Left cardiac atrium (tissue), 4 donors: ENCODE measurements around the gene OR56B4. TPM values are rescaled to one million over a fixed set of nuclear protein-coding genes. Genes with fewer than 3 reads are reported as not detected.
"Not testable (repeated sequence)": the region's sequence is repeated elsewhere in the genome, so short reads cannot be mapped to it uniquely, and the experiment has no call there.

Experiments
- ATAC-seq, 2 donors: fragments of 200-7000 bp; cut with Tn5 transposase; one replicate each; pipeline ENCODE4 v1.9.1; 2020; ENCODE audit warnings: mild to moderate bottlenecking in 2 of 2, moderate library complexity in 2 of 2
- DNase-seq: peaks from one replicate; pipeline ENCODE4 v3.0.0-alpha.2; 2020
- intact Hi-C, 2 donors: fragments of 100-400 bp; cut with DNase I; formaldehyde crosslinking; loops; one replicate each; pipeline versions ENCODE4 v1.14.1 to v1.15.1; 2022 to 2023
- total RNA-seq, 2 donors: library from RNA; stranded (reverse); fragmentation: NEBNext Ultra II Directional; extraction: Animal tissue kit (Norgen Biotek cat#: 25700); gene quantifications; one replicate each; pipeline ENCODE4 v1.2.1, GENCODE V29; 2021
- donor health status: DM: no; HTN: yes; CAD: no.
- donor health status: DM: no; HTN: yes; CAD: no; lungs with severe emphysema.
- donor health status: DM: yes; HTN: yes; CAD: no.
- donor health status: Dilated cardiomyopathy.

Gene OR56B4
- total RNA-seq, 2 donors from 2014 or later, result not detected

DNA sequence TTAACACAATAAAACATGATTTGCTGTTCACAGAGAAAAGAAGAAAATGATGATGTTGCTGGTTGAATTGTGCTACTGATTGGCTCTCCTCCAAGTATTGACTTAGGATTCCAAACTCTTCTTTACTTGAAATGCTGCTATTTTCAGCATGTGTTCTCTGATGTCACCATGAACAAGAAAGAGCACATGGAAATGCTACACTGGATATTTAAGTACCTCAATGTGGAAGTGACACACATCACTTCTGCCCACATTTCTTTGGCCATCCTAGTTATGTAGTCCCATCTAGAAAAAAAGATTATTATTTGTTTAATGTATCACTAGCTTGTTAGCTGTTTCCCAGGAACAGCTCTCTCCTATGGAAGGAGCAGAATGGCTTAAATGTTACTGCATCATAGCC is 35.5 kb downstream of the OR56B4 start:
- ATAC-seq, result no peak
- intact Hi-C loops, result no loop called here
- no peak for DNase-seq

GRCh38 chr11:6143737-6144136 is 36.3 kb downstream of the OR56B4 start:
- ATAC-seq, intact Hi-C loops, DNase-seq: not testable (repeated sequence)

GRCh38 chr11:6151117-6151516 is 43.6 kb downstream of the OR56B4 start:
- no peak for DNase-seq
- ATAC-seq, result no peak
- intact Hi-C loops, result no loop called here

- ATAC-seq (no peak), DNase-seq (no peak)
- intact Hi-C loops, result no loop called here
Observed at GRCh38 chr11:6152126-6152525, 44.6 kb downstream of the OR56B4 start.

GRCh38 chr11:6156628-6157359 is 49.3 kb downstream of the OR56B4 start:
- ATAC-seq, result no peak
- intact Hi-C loops, result no loop called here
- no peak for DNase-seq

Other genes starting within 250 kb of the OR56B4 start
- not detected for gene OR52E8, start 250.0 kb upstream of the OR56B4 start, total RNA-seq
- not detected for gene OR52E4, start 227.1 kb upstream of the OR56B4 start, total RNA-seq
- not detected for gene OR52E5, start 214.5 kb upstream of the OR56B4 start, total RNA-seq
- not detected for gene OR56A3, start 165.4 kb upstream of the OR56B4 start, total RNA-seq
- gene OR56A5, start 139.2 kb upstream of the OR56B4 start, total RNA-seq, result not detected
- gene OR52L1, start 120.7 kb upstream of the OR56B4 start, total RNA-seq, result not detected
- not detected for gene OR56A4, start 100.7 kb upstream of the OR56B4 start, total RNA-seq
- not detected for gene OR56A1, start 76.9 kb upstream of the OR56B4 start, total RNA-seq
- gene OR52B2, start 62.6 kb downstream of the OR56B4 start, total RNA-seq, result not detected
- not detected for gene OR52W1, start 91.5 kb downstream of the OR56B4 start, total RNA-seq
- not detected for gene C11orf42, start 97.9 kb downstream of the OR56B4 start, total RNA-seq
- gene FHIP1B, start 127.0 kb downstream of the OR56B4 start, total RNA-seq, result 10 to 100 TPM; 16.0 to 16.6 TPM
- not detected for gene CNGA4, start 131.4 kb downstream of the OR56B4 start, total RNA-seq
- not detected for gene CCKBR, start 152.2 kb downstream of the OR56B4 start, total RNA-seq
- gene CAVIN3, start 212.8 kb downstream of the OR56B4 start, total RNA-seq, result 10 to 100 TPM; 42.0 to 51.5 TPM